HG02885 (cell line): ENCODE measurements around the gene FOXP4.

Source experiments
- ATAC-seq: cut with Tn5 transposase; IDR thresholded peaks from one replicate; pipeline ENCODE4 v1.9.1; 2021; ENCODE audit warnings: mild to moderate bottlenecking; ENCODE audit not compliant: unreplicated experiment, poor library complexity

FOXP4 gene

DNA sequence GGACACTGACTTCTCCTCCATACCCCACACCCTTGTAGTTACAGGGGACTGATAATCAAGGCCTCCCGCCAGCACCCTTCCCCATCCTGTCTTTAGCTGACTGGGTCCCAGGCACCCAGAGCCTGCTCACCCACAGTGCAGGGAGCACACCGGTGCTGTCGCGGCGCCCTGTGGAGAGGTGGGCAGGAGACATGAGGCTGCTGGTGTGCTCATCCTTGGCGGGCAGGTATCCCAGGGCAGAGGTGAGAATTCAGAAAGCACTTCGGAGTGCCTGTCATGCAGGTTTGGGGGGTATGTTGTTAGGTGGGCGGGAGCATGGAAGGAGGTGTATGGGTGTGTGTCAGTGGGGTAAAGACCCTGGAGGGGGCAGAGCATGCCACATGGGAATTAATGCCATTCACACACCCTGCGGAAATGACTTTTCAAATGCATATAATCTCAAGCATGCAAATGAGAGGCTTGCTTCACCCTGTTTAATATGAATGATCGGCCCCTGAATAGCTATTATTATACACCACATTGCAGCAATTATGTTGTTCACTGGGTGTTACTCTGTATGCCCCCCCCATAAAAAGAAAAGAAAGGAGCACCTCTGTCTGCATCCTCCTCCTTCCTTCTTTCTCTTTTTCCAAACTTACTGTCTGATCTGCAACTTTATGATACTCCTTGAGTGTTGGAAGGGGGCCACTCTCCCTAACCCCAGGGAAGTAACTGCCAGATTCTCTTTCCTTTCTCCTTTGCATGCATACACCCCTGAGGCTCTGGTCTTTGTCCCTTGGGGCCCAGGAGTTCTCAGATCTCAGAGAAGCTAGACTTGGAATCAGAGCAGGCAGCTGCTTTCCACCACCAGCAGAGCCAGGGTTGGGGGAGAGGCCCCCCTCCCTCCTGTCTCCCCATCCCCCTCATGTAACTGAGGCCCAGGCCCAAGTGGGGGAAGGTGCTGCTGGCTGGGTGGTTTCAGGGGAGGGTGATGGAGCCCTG, 16.0 kb downstream of the FOXP4 start:
- no peak for ATAC-seq

DNA sequence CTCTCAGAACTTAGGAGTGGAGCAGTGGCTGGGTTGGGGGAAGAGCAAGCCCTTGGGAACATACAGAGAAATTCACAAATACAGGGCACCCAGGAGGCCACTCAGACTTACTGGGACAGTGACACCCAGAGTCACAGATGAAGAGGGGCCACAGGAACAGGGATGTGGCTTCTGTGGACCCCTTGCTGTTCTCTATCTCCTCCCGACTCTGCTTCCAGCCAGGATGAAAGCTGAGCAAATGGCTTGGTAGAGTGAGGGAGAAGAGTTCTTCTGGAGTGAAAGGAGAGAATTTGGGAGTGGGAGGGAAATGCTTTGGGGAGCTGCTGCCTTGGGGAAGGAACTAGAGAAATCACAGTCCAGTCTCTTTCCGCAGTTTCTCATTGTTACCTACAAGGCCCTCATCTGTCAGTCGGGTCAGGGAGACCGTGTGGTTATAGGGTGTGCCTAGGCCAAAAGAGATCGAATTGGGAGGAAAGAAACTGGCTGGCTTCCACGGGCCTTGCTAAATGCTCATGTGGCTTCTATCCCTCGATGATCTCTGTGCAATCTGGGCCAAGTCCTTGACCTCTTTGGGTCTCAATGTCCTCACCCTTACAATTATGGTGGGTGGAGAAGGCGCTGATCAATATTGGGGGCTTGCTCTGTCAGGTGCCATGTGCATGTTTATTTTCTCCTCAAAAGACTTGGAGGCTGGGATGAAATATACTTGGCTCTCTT, 17.0 kb downstream of the FOXP4 start:
- no peak for ATAC-seq

DNA sequence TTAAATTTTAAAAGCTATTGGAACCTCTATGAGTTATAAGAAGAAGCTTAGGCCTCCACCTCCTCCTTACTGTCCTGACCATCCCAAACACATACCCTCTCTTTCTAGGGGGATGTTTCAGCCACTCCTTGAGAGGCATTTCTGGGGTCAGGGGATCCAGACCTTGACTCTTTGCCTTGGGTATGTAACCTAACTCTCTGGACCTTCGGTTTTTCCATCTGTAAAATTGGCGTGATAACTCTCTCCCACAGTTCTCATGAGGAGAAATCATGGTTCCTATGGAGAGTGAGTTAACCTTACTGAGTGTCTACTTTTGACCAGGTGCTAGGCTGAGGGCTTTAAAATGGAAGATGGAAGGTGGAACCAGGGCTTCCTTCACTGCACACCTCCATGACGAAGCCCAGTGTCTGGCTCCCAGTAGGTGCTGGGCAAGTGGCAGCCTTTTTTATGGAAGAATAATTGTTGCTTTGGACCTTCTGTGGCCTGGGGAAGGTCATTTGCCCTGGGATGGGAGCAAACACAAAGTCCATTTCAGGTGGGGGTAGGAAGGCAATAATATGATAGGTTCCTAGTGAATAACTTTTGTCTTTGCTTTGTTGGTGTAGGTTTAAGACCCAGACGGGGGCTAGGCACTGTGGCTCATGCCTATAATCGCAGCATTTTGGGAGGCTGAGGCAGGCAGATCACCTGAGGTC, 18.4 kb downstream of the FOXP4 start:
- no peak for ATAC-seq

DNA sequence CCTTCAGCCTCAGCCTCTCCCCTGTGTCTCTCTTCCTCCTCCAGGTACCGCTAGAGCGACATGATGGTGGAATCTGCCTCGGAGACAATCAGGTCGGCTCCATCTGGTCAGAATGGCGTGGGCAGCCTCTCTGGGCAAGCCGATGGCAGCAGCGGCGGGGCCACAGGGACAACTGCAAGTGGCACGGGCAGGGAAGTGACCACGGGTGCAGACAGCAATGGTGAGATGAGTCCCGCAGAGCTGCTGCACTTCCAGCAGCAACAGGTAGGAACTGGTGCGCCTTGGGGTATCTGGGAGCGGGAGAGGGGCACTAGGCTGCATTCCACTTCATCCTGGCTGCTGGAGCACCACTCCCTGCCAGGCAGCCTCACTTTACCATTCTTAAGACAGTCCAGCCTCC, 19.5 kb downstream of the FOXP4 start:
- ATAC-seq = no peak

DNA sequence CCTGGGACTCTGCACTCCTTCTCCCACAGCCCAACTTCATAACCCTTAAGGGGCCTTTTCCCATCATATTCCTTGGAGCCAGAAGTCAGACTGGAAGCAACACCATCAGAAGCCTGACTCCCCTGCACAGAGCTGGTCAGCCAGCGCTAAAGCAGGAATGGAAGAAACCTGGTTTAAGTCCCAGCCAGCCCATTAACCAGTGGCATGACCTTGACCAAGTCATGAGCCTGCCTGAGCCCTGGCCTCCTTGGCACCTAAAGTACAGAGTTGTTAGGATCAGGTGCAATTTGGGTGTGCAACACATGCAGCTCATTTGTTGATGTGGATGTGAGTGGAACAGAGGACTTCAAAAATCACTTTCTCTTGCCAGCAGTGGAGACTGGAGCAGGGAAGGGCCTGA, 20.8 kb downstream of the FOXP4 start:
- ATAC-seq = no peak

DNA sequence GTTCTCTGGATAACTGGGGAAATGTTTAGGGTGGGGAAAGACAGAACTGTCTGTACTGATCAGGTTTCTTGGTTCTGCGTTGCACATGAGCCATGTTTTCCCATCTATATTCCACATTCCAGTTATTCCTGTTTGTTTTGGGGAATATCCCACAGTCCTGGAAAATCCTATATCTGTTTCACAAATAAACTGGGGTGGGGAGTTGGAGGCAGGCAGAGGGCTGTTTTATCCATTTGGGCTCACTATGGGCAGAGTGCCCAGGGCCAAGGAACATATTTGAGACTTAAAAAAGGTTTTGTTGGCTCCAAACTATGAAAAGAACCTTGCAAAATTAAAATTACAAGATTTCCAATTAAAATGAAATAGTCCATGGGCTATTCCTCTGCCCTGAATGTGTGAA, 21.5 kb downstream of the FOXP4 start:
- no peak for ATAC-seq

DNA sequence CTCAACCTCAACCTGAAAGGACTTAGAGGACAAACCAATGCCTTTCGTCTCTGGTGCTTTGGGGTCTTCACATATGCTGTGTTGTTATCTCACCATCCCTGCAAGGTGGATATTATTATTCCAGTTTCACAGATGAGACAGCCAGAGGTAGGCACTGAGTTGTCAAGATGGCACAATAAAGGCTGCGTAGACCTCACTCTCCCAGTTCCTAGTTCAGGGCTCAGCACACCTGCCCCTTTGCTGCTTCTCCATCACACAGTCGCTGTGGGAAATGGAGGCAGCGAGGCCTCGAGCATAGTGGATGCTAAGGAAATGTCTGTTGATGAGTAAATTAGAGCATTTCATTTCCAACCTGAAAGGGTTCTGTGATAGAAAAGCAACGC, 22.0 kb downstream of the FOXP4 start:
- no peak for ATAC-seq

DNA sequence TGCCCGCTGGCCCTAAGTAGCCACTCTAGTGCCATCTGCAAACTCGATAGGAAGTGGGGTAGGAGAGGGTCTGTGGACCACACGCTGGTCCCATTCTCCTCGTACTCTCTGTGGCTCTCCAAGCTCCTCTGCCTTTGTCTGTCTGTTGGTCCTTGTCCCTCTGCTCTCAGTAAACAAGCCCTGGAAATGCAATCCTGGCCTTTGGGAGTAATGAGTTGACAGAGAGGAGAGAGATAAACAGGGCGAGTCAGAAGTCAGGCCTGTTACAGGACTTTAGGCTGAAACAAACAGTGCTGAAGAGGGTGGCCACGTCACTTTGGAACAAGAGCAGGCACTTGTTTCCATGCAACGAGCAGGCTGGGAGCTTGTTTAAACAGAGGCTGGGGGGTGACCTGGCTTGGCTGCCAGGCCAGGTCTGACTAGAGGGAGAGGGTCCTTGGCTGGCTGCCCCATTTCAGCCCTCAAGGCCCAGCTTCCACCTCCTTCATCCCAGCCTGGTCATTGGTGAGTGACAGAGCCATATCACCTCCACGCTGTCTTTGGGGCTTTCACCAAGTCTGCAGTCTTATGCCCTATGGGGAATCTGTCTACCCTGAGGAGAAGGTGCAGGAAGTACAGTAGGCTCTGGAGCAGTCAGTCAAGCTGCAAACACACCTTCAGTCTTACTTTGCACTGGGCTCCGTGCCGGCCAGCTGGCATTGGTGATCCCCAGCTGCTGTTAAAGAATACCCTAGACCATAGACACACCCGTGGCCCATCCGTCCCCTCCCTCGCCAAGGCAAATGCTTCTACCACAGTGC, 22.6 kb downstream of the FOXP4 start:
- ATAC-seq = no peak

DNA sequence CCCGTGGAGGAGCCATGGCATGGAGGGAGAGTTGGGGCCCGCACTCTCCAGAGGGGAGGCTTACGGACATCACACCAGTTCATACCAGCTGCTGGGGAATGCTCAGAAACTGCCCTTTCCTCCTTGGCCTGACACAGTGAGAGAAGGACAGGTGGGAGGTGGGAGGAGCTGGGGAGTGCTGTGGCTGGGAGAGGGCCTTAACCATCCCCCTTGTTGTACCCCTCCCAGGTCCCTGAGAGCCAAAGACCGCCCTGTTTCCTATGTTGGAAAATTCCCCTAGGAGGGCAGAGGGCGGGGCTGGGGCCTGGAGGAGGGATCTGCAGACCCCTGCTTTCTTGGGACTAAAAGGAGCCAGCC, 24.1 kb downstream of the FOXP4 start:
- ATAC-seq = no peak

DNA sequence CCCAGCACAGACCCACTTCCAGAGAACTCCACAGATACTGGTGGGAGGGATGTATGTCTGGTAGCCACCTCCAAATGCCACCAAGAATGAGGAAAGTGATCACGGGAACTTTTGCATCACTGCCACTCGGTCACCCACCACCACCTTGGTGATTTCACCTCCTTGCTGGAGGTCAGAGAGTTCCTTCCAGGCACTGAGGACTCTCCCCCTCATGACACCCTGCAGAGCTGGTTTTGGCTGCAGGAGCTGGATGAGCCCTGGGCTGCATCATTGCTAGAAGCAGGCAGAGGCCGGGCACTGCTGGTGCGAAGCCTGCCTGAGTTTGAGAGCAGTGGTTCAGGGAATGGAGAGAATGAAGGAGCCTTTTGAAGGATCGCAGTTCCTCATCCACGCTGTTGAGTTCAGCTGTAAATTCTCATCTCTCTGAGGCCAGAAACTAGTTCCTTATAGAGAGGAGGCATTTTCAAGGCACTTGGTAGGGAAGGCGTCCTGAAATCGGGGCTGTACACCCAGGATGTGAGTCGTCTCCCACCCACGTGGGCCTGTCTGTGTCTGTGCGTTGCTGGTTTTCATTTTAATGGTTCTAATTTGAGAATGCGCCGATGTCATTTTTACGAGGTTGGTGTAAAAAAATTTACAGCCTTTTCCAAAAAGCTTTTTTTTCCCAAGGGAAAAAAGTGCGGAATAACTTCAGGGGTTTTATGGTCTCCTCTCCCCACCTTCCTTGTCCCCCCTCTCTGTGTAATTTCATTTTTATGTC, 25.0 kb downstream of the FOXP4 start:
- no peak for ATAC-seq

DNA sequence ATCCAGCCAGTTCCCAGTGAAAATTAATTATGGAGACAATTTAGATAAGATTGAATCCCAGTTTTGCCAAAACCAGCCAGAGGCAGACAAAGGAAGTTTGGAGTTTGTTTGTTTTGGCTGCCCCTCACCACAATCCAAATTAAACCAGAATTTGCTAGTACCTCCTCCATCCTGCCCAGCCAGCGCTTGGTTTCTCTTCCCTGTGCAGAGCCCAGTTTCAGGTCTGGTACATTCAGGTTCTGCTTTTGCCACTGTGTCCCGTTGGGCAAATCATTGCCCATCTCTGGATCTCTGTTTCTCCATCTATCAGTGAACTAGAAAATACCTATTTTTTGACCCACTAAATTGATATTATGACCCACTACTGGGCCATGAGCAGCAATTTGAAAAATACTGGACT, 26.4 kb downstream of the FOXP4 start:
- ATAC-seq = no peak

DNA sequence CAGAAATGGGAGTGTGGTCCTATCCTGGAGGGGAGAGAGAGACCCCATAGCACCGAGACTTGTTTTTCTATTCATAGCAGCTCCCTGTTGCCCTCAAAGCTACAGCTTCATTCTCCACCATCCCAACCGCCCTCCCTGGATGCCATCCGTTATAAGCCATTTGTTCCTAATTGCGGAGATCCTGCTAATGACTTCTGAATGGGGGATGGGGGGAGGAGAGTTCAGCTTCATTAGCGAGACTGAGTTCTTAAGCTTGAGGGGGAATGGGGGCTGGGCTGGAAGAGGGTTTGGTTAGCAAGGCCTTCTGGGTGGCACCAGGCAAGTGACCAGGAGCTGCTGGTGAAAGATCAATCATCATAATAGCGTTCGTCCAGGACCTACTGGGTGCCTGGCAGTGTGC, 27.1 kb downstream of the FOXP4 start:
- ATAC-seq = no peak

DNA sequence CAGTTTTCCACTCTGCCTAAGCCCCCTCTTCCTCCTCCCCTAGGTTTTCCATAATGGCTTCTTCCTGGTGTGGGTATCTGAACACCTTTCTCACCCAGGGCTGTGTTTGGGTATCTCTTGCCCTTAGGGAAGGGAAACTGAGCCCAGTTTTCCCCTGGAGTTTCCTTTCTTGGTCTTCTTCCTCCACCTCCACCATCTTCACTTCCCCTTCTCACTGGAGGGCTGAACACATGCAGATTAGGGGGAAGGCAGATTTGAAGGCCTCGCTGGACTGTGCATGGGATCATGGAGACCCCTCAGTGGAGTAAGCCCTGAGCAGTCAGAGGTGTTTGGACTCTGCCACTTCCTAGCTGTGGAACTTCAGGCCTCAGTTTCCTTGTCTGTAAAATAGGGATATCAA, 27.8 kb downstream of the FOXP4 start:
- ATAC-seq = no peak

DNA sequence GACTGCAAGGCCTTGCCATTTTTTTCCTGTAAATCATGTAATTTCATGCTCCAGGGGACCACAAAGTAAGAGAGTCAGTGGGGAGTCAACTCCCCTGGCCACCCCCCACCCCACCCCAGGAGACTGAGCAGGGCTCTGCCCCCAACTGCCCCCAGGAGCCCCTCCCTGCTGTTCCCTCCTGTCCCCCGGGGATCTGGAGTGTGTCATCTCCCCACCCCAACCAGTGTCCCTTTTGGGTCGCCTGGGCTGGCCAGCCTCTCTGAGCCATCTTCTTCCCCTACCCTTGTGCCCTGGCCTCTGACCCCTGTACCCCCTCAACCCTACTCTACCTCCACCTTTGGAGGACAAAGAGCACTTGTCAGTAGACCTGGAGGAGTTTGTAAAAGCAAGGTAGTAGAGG, 29.4 kb downstream of the FOXP4 start:
- no peak for ATAC-seq

DNA sequence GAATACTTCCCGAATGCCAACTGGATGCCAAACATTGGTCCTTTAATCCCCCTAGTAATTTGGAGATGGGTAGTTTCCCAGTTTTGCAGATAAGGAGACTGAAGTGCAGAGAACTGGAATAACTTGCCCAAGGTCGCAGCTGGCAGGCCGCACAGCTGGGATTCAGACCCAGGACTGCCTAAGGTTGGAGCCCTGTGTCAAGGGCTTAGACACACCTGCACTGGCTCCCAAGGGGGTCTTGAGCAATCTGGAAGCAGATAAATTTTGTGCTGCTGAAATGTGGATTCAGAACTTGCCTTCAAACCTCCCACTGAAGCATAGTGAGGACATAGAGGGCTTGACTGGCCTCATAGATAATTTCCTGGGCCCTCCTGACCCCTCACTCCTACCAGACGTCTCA, 30.5 kb downstream of the FOXP4 start:
- no peak for ATAC-seq

DNA sequence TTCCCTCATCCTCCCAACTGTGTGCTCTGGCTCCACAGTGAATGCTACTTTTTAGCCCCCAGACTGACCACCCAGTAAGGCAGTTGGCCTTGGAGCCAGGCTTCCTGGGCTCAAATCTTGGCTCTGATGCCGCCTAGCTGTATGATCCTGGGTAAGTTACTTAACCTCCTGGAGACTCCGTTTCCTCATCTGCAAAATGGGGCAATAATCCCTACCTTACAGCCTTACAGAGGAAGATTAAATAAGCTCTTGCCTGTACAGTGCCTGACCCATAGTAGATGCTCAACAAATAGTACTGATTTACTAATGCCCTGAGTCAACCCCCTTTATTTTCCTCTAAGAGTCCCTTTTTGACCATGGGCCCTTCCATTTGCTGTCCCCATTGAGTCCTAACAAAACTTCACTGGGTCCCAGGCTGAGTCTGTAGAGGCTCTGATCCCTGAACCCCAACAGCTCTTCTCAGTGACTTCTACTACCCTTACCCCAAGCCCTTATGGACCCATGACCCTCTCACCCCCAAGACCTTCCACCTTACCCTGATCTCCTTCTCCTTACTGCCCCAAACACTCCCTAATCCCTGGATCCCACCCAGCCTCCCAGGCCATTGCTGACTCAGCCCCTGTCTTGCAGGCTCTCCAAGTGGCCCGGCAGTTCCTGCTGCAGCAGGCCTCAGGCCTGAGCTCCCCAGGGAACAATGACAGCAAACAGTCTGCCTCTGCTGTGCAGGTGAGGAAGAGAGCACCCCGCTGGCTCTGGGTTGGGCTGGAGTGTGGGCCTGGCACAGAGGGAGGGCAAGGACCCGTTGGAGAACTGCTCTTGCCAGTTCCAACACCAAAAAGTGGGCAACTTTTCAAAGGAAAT, 31.4 kb downstream of the FOXP4 start:
- no peak for ATAC-seq

DNA sequence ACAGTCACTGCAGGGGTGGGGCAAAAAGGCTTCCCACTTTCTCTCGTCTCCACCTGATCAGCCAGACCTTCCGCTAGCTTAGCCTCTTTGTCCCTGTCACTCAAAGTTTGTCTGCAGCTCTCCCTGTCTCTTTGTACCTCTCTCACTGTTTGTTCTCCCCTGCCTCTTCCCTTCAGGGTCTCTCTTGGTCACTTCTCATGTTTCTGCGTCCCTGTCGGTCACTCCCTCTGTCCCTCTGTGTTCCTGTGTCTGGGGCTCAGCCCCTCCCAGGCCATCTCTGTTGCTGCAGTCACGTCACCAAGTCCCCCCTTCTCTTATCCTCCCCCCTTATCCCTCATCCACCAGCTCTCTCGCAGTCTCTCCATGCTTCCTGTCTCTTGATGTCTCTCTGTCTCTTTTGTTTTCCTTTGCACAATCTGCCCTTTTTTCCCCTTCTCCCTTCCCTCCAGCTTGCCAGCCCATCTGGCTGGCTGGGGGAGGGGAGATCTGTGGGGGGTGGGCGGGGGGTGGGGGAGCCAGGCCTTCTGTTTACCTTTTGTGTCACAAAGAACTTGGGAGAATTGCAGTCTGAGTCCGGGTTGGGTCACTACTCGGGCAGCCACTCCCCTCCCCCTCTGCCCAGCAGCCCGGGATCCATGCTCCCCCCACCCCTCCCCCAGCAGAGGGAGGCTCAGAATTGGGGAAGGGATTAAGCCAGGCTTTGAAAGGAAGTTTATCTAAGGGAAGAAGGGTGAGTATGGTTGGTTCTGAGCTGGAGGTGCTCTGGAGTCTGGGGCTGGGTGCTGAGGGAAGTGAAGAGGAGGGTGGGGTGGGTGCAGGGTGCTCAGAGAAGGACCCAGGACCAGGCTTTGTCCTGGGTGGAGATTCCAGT, 32.3 kb downstream of the FOXP4 start:
- ATAC-seq = no peak

DNA sequence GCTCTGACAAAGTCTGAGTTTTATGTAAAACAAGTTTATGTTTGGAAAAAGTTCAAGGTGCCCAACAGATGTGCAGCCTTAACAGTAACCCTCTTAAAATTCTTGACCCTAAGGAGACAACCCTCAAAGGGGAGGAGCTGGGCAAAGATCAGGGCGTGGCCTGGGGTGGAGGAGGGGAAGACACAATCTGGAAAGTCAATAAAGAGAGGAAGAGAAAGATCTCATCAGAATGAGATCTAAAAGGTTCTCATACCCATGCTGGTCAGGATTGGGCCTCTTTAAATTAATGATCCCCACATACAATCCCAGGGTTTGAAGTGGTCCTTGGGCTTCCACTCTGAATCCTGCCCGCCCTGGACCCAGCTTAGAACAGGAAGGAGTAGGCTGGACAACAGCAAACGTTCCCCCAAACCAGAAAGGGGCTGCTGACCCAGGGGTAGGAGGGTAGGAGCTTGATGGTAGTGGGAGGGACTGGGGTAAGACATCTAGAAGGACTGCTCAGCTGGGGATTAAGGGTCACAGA, 33.0 kb downstream of the FOXP4 start:
- ATAC-seq = no peak
